ENCODE data around the gene SKI. TPM values are rescaled to one million over a fixed set of nuclear protein-coding genes. Genes with fewer than 3 reads are reported as not detected.

SKI gene
- total and polyA plus RNA-seq, 9 of the 15 experiments (the other 6 are each of a cell fraction or from before 2014, with no cell fraction given): 0.10 to 60.5 (median 4.6) TPM

DNA sequence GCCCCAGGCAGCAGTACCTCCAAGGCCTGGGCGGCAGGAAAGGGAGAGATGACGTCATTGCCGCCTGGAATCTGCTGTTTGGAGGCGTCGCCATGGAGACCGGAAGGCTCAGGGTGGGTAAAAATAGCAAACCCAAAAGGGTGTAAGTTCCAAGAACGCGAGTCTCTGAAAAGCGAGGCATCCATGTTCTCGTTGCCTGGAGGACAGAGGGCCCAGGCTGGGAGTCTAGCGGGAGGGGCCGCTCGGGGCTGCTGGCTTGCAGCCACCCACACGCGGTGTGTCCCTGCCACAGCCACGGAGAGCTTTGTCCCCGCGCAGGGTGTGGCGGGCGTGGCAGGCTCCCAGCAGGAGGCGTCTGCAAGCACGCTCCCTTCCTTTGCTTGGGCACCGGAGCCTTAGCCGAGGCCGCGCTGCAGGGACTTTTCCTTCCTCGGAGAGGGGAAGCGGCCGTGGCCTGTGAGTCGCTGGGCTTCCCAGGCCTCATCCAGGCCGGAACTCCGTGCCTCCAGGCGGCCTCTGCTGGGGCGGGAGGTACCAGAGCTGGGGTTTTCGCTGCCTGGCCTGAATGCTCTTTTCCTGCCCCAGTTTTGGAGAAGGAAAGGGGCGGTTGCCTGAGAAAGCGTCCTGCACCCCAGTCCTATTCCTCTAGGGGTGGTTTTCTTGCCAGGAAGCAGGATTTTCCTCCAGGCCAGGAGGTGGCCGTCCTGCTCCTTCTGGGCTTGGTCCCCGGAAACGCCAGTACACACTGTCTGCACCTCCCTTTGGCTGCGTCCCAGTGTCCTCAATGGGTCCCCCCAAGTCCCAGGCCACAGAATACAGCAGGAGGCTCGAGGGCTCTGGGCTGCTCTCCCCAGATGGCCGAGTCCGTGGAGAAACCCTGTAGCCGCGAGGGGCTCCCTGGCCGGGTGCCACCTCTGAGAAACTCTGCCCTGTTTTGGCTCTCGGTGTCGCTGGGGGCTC is 15.3 kb upstream of the SKI start (continued):
- TF ChIP-seq ZNF253 (CRISPR knock-in tag; conservative IDR thresholded peaks at IDR 0.05): no peak
- TF ChIP-seq SNRNP70 (optimal IDR thresholded peaks at IDR 0.05; ENCODE audit: low read depth, low read length): no peak
- no peak for TF ChIP-seq NFIX (CRISPR knock-in tag; IDR thresholded peaks at IDR 0.05; ENCODE audit: low read depth)
- no peak for TF ChIP-seq ZBTB1 (CRISPR knock-in tag; IDR thresholded peaks at IDR 0.05; ENCODE audit: borderline replicate concordance, low read depth)
- TF ChIP-seq GTF2F1 (IDR thresholded peaks at IDR 0.05; ENCODE audit: low read depth, low read length): no peak
- no peak for TF ChIP-seq ZNF184 (CRISPR knock-in tag; IDR thresholded peaks at IDR 0.05)
- TF ChIP-seq, protein P1, sequence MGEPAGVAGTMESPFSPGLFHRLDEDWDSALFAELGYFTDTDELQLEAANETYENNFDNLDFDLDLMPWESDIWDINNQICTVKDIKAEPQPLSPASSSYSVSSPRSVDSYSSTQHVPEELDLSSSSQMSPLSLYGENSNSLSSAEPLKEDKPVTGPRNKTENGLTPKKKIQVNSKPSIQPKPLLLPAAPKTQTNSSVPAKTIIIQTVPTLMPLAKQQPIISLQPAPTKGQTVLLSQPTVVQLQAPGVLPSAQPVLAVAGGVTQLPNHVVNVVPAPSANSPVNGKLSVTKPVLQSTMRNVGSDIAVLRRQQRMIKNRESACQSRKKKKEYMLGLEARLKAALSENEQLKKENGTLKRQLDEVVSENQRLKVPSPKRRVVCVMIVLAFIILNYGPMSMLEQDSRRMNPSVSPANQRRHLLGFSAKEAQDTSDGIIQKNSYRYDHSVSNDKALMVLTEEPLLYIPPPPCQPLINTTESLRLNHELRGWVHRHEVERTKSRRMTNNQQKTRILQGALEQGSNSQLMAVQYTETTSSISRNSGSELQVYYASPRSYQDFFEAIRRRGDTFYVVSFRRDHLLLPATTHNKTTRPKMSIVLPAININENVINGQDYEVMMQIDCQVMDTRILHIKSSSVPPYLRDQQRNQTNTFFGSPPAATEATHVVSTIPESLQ (CRISPR knock-in tag; IDR thresholded peaks at IDR 0.05): no peak
- TF ChIP-seq, protein P2, sequence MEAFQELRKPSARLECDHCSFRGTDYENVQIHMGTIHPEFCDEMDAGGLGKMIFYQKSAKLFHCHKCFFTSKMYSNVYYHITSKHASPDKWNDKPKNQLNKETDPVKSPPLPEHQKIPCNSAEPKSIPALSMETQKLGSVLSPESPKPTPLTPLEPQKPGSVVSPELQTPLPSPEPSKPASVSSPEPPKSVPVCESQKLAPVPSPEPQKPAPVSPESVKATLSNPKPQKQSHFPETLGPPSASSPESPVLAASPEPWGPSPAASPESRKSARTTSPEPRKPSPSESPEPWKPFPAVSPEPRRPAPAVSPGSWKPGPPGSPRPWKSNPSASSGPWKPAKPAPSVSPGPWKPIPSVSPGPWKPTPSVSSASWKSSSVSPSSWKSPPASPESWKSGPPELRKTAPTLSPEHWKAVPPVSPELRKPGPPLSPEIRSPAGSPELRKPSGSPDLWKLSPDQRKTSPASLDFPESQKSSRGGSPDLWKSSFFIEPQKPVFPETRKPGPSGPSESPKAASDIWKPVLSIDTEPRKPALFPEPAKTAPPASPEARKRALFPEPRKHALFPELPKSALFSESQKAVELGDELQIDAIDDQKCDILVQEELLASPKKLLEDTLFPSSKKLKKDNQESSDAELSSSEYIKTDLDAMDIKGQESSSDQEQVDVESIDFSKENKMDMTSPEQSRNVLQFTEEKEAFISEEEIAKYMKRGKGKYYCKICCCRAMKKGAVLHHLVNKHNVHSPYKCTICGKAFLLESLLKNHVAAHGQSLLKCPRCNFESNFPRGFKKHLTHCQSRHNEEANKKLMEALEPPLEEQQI (IDR thresholded peaks at IDR 0.05): no peak
- TF ChIP-seq STAT5A (IDR thresholded peaks at IDR 0.05; ENCODE audit: borderline replicate concordance, low read length): no peak
- TF ChIP-seq, protein P3, sequence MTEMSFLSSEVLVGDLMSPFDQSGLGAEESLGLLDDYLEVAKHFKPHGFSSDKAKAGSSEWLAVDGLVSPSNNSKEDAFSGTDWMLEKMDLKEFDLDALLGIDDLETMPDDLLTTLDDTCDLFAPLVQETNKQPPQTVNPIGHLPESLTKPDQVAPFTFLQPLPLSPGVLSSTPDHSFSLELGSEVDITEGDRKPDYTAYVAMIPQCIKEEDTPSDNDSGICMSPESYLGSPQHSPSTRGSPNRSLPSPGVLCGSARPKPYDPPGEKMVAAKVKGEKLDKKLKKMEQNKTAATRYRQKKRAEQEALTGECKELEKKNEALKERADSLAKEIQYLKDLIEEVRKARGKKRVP (CRISPR knock-in tag; IDR thresholded peaks at IDR 0.05): no peak
- no peak for TF ChIP-seq KLF10 (CRISPR knock-in tag; IDR thresholded peaks at IDR 0.05)
- TF ChIP-seq, protein P4, sequence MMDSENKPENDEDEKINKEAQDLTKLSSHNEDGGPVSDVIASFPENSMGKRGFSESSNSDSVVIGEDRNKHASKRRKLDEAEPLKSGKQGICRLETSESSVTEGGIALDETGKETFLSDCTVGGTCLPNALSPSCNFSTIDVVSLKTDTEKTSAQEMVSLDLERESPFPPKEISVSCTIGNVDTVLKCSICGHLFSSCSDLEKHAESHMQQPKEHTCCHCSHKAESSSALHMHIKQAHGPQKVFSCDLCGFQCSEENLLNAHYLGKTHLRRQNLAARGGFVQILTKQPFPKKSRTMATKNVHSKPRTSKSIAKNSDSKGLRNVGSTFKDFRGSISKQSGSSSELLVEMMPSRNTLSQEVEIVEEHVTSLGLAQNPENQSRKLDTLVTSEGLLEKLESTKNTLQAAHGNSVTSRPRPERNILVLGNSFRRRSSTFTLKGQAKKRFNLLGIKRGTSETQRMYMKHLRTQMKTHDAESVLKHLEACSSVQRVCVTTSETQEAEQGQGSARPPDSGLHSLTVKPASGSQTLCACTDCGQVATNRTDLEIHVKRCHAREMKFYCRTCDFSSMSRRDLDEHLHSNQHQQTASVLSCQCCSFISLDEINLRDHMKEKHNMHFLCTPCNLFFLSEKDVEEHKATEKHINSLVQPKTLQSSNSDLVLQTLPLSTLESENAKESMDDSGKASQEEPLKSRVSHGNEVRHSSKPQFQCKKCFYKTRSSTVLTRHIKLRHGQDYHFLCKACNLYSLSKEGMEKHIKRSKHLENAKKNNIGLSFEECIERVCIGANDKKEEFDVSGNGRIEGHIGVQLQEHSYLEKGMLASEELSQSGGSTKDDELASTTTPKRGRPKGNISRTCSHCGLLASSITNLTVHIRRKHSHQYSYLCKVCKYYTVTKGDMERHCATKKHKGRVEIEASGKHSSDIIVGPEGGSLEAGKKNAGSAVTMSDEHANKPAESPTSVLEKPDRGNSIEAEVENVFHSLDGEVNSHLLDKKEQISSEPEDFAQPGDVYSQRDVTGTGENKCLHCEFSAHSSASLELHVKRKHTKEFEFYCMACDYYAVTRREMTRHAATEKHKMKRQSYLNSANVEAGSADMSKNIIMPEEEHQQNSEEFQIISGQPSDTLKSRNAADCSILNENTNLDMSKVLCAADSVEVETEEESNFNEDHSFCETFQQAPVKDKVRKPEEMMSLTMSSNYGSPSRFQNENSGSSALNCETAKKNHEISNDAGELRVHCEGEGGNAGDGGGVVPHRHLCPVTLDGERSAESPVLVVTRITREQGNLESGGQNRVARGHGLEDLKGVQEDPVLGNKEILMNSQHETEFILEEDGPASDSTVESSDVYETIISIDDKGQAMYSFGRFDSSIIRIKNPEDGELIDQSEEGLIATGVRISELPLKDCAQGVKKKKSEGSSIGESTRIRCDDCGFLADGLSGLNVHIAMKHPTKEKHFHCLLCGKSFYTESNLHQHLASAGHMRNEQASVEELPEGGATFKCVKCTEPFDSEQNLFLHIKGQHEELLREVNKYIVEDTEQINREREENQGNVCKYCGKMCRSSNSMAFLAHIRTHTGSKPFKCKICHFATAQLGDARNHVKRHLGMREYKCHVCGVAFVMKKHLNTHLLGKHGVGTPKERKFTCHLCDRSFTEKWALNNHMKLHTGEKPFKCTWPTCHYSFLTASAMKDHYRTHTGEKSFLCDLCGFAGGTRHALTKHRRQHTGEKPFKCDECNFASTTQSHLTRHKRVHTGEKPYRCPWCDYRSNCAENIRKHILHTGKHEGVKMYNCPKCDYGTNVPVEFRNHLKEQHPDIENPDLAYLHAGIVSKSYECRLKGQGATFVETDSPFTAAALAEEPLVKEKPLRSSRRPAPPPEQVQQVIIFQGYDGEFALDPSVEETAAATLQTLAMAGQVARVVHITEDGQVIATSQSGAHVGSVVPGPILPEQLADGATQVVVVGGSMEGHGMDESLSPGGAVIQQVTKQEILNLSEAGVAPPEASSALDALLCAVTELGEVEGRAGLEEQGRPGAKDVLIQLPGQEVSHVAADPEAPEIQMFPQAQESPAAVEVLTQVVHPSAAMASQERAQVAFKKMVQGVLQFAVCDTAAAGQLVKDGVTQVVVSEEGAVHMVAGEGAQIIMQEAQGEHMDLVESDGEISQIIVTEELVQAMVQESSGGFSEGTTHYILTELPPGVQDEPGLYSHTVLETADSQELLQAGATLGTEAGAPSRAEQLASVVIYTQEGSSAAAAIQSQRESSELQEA (IDR thresholded peaks at IDR 0.05; ENCODE audit: low read depth): no peak

Data from K562 (cell line).